Prostate gland (tissue), 2 donors: ENCODE measurements around the gene KDM4F.

Experiments
- POLR2A ChIP-seq: fragments of 450-650 bp; IDR thresholded peaks from one replicate; pipeline ENCODE4 v1.6.1; 2016; ENCODE audit warnings: antibody characterized with exemption, mild to moderate bottlenecking
- POLR2AphosphoS5 ChIP-seq: sonication (generic); formaldehyde crosslinking; IDR thresholded peaks from one replicate; pipeline ENCODE4 v1.6.1; 2017; ENCODE audit warnings: antibody characterized with exemption
- TF ChIP-seq, protein P1 (sequence below), 4 experiments: fragments of 200-600 bp in 2 of 4; fragments of 450-650 bp in 2 of 4; sonication (generic) in 2 of 4; IDR thresholded peaks; 1 replicate in 3 of 4; 2 replicates in 1 of 4; pipeline ENCODE4 v1.5.1; 2016 to 2019; ENCODE audit warnings: antibody characterized with exemption in 4 of 4, mild to moderate bottlenecking in 2 of 4, moderate library complexity in 2 of 4

DNA sequence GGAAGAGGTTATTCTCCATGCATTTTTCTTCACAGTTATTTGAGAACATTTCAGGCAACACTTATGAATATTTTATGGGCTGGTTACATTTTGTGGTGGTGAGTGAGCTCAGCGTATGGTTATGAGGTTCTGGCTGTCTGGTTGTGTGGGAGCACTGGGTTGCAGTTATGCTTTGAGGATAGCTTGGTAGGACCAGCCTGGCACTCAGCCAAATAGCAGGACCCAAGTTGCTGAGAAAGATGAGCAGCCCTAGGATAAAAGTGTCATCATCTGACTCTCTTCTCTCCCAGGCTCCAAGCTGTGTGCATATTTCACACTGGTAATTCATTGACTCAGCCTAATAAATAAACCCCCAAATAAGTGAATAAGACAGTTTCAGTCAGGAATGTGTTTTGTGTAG lies 9.4 kb downstream of the KDM4F start:
- TF ChIP-seq, protein P1, sequence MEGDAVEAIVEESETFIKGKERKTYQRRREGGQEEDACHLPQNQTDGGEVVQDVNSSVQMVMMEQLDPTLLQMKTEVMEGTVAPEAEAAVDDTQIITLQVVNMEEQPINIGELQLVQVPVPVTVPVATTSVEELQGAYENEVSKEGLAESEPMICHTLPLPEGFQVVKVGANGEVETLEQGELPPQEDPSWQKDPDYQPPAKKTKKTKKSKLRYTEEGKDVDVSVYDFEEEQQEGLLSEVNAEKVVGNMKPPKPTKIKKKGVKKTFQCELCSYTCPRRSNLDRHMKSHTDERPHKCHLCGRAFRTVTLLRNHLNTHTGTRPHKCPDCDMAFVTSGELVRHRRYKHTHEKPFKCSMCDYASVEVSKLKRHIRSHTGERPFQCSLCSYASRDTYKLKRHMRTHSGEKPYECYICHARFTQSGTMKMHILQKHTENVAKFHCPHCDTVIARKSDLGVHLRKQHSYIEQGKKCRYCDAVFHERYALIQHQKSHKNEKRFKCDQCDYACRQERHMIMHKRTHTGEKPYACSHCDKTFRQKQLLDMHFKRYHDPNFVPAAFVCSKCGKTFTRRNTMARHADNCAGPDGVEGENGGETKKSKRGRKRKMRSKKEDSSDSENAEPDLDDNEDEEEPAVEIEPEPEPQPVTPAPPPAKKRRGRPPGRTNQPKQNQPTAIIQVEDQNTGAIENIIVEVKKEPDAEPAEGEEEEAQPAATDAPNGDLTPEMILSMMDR (IDR thresholded peaks at IDR 0.05): no peak
- TF ChIP-seq POLR2A (no peak), POLR2AphosphoS5 (no peak)
